Panc1 (cell line): Measurements from ENCODE around the gene FARS2. TPM values are rescaled to one million over a fixed set of nuclear protein-coding genes. Genes with fewer than 3 reads are reported as not detected.

Experiments used
- ATAC-seq: fragments of 200-7000 bp; cut with Tn5 transposase; 2 replicates; pipeline ENCODE4 v1.9.1; 2020; ENCODE audit warnings: mild to moderate bottlenecking, moderate library complexity
- BruUV-seq: library from RNA; stranded (reverse); fragments of 400-500 nt; replicated peaks from 2 replicates; lab custom pipeline; 2021; lab: Mats Ljungman, UMichigan
- CTCF ChIA-PET: fragments of 300-600 bp; sonication (Branson Sonifier 250); formaldehyde crosslinking; loops from one replicate; lab custom pipeline; 2022; ENCODE audit warnings: antibody characterized with exemption; lab: Charles Lee
- POLR2A ChIA-PET: fragments of 300-600 bp; sonication (Branson Sonifier 250); formaldehyde crosslinking; loops from one replicate; lab custom pipeline; 2022; ENCODE audit warnings: antibody characterized with exemption; lab: Charles Lee
- DNase-seq: peaks from one replicate; pipeline ENCODE4 v3.0.0-alpha.2; 2010; ENCODE audit warnings: low read depth, low spot score
- H3K27ac ChIP-seq: 2 replicates; pipeline ENCODE4 v1.5.1; 2011; ENCODE audit warnings: mild to moderate bottlenecking, low read length, inconsistent platforms
- H3K27me3 ChIP-seq: fragments of 200-500 bp; sonication (Bioruptor generic); 2 replicates; pipeline ENCODE4 v1.6.0; 2014; ENCODE audit warnings: low read length, inconsistent platforms; ENCODE audit not compliant: control insufficient read depth, insufficient read depth
- H3K36me3 ChIP-seq: fragments of 200-500 bp; sonication (Bioruptor generic); 2 replicates; pipeline ENCODE4 v1.5.1; 2014; ENCODE audit warnings: inconsistent platforms, mild to moderate bottlenecking, low read length, moderate library complexity; ENCODE audit not compliant: control insufficient read depth, insufficient read depth
- H3K4me1 ChIP-seq: 2 replicates; pipeline ENCODE4 v1.5.1; 2011; ENCODE audit warnings: inconsistent platforms, mild to moderate bottlenecking, low read length, moderate library complexity; ENCODE audit not compliant: control insufficient read depth, insufficient read depth
- H3K4me3 ChIP-seq, 2 experiments: 2 replicates each; pipeline ENCODE4 v1.5.1; 2011 to 2012; ENCODE audit warnings: low read depth in 2 of 2, low read length in 2 of 2, mild to moderate bottlenecking in 2 of 2, inconsistent platforms in 1 of 2, moderate library complexity in 1 of 2
- H3K9me3 ChIP-seq: fragments of 200-500 bp; sonication (Bioruptor generic); 2 replicates; pipeline ENCODE4 v1.5.1; 2014; ENCODE audit warnings: low read depth, mild to moderate bottlenecking, inconsistent platforms, low read length, moderate library complexity; ENCODE audit not compliant: control insufficient read depth, insufficient read depth
- POLR2AphosphoS5 ChIP-seq: IDR thresholded peaks from 2 replicates; pipeline ENCODE4 v1.6.1; 2012; ENCODE audit warnings: mild to moderate bottlenecking, low read depth, low read length, moderate library complexity
- SIN3A ChIP-seq: IDR thresholded peaks from 2 replicates; pipeline ENCODE4 v1.6.1; 2012; ENCODE audit warnings: low read depth, mild to moderate bottlenecking, low read length, moderate library complexity, borderline replicate concordance; ENCODE audit not compliant: insufficient read depth
- TCF7L2 ChIP-seq: IDR thresholded peaks from 2 replicates; pipeline ENCODE4 v1.6.1; 2011; ENCODE audit warnings: mild to moderate bottlenecking, low read depth, low read length, inconsistent platforms
- in situ Hi-C: cut with HindIII; loops from 2 replicates; pipeline ENCODE4 v1.10.0; 2016; ENCODE audit warnings: low sequenced_read_pairs, low pct_unique_long_range_greater_than_20kb
- intact Hi-C: fragments of 100-400 bp; cut with micrococcal nuclease; formaldehyde crosslinking; loops from one replicate; pipeline ENCODE4 v1.10.0; 2022; ENCODE audit not compliant: unreplicated experiment
- total RNA-seq: library from RNA; stranded (reverse); gene quantifications from one replicate; pipeline ENCODE4 v1.2.1, GENCODE V29; 2021; ENCODE audit not compliant: unreplicated experiment
- TF ChIP-seq, protein P1 (sequence below), 2 experiments: IDR thresholded peaks; 2 replicates each; pipeline ENCODE4 v1.6.1; 2011 to 2012; ENCODE audit warnings: low read depth in 2 of 2, control low read depth in 1 of 2, low read length in 1 of 2, mild to moderate bottlenecking in 1 of 2, moderate library complexity in 1 of 2; ENCODE audit not compliant: insufficient read depth in 1 of 2
- TF ChIP-seq, protein P2 (sequence below): fragments of 450-650 bp; IDR thresholded peaks from 2 replicates; pipeline ENCODE4 v1.5.1; 2017; ENCODE audit warnings: mild to moderate bottlenecking

Gene FARS2
- total RNA-seq, 1 experiment from 2014 or later = 12.8 TPM

DNA sequence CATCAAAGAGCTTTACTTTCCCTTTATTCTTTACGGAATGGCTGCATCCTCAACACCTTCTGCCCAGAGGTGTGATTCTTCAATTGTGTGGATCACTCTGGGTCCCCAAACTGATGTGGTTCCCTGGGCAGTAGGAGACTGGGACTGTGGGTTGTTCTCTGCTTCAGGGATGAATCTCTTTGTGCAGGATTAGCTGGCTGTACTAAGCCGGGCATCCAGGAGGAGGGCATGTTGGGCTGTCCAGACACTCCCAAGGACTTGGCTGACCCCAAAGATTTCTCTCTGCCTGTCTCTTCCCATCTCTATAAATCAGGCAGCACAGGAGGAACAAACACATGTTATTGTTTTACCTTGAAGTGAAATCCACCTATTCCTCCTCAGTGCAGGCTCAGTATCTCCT, 15.3 kb downstream of the FARS2 start:
- no TSS peak for BruUV-seq
- Histone ChIP-seq H3K4me3 (no peak overlapping the region), H3K4me1 (no peaks in the 10 kb centered on the region), H3K9me3 (no peaks in the 10 kb centered on the region), H3K27me3 (no peaks in the 10 kb centered on the region), H3K27ac (no peak overlapping the region), H3K36me3 (no peaks in the 10 kb centered on the region)
- ChIA-PET POLR2A (interaction anchor here (0.5 kb wide), 1 partner anchor 574 kb away, joined by 3 read pairs; no protein-coding TSS in a partner anchor), CTCF (interaction anchor here (0.6 kb wide), 1 partner anchor 15 kb away, joined by 3 read pairs; no protein-coding TSS in a partner anchor)
- DNase-seq (no peak), ATAC-seq (no peak)
- TF ChIP-seq SIN3A (no peak), TCF7L2 (no peak), POLR2AphosphoS5 (no peak)
- TF ChIP-seq, protein P1, sequence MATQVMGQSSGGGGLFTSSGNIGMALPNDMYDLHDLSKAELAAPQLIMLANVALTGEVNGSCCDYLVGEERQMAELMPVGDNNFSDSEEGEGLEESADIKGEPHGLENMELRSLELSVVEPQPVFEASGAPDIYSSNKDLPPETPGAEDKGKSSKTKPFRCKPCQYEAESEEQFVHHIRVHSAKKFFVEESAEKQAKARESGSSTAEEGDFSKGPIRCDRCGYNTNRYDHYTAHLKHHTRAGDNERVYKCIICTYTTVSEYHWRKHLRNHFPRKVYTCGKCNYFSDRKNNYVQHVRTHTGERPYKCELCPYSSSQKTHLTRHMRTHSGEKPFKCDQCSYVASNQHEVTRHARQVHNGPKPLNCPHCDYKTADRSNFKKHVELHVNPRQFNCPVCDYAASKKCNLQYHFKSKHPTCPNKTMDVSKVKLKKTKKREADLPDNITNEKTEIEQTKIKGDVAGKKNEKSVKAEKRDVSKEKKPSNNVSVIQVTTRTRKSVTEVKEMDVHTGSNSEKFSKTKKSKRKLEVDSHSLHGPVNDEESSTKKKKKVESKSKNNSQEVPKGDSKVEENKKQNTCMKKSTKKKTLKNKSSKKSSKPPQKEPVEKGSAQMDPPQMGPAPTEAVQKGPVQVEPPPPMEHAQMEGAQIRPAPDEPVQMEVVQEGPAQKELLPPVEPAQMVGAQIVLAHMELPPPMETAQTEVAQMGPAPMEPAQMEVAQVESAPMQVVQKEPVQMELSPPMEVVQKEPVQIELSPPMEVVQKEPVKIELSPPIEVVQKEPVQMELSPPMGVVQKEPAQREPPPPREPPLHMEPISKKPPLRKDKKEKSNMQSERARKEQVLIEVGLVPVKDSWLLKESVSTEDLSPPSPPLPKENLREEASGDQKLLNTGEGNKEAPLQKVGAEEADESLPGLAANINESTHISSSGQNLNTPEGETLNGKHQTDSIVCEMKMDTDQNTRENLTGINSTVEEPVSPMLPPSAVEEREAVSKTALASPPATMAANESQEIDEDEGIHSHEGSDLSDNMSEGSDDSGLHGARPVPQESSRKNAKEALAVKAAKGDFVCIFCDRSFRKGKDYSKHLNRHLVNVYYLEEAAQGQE (IDR thresholded peaks at IDR 0.05; ENCODE audit: insufficient read depth in 1 of 2, low read depth in 2 of 2, low read length in 1 of 2) = no peak
- intact Hi-C loops (no loop called here), in situ Hi-C loops (no loop called here)

DNA sequence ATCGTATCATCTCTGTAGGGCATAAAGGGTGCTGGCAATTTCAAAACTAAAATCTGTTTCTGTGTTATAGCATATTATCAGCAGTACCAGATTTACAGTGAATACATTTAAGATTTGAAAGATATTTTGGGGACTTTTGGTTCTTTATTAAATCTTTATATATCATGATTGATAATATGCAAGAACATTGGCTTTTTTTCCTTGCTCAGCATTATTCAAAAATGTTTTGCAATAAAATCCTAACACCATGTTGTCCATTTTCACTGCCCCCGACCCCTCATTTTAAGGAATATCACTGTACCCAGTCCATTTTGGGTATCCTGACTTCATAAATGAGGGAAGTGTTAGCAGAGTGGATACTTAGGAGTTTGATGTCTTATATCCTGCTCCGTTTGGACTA, 16.3 kb downstream of the FARS2 start:
- no peaks in the 10 kb centered on the region for H3K9me3 ChIP-seq
- intact Hi-C loops (no loop called here), in situ Hi-C loops (no loop called here)
- DNase-seq = no peak
- no peaks in the 10 kb centered on the region for H3K36me3 ChIP-seq
- no TSS peak for BruUV-seq
- H3K27me3 ChIP-seq = no peaks in the 10 kb centered on the region
- TF ChIP-seq POLR2AphosphoS5 = no peak
- TF ChIP-seq, protein P1 (IDR thresholded peaks at IDR 0.05; ENCODE audit: insufficient read depth in 1 of 2, low read depth in 2 of 2, low read length in 1 of 2) = no peak
- no peak for TF ChIP-seq SIN3A
- TF ChIP-seq, protein P2, sequence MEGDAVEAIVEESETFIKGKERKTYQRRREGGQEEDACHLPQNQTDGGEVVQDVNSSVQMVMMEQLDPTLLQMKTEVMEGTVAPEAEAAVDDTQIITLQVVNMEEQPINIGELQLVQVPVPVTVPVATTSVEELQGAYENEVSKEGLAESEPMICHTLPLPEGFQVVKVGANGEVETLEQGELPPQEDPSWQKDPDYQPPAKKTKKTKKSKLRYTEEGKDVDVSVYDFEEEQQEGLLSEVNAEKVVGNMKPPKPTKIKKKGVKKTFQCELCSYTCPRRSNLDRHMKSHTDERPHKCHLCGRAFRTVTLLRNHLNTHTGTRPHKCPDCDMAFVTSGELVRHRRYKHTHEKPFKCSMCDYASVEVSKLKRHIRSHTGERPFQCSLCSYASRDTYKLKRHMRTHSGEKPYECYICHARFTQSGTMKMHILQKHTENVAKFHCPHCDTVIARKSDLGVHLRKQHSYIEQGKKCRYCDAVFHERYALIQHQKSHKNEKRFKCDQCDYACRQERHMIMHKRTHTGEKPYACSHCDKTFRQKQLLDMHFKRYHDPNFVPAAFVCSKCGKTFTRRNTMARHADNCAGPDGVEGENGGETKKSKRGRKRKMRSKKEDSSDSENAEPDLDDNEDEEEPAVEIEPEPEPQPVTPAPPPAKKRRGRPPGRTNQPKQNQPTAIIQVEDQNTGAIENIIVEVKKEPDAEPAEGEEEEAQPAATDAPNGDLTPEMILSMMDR = no peak
- no peak for TF ChIP-seq TCF7L2
- no peak overlapping the region for H3K27ac ChIP-seq
- H3K4me3 ChIP-seq = no peak overlapping the region
- ChIA-PET POLR2A (no interaction called here), CTCF (interaction anchor here (0.7 kb wide), 1 partner anchor 893 kb away, joined by 3 read pairs; no protein-coding TSS in a partner anchor)
- H3K4me1 ChIP-seq = no peaks in the 10 kb centered on the region
- ATAC-seq = no peak
